NCI-H226 (cell line): ENCODE measurements around the gene AFMID.
A peak's percentile ranks its signal among the peaks of the same experiment; 100 is the strongest.
"Not testable (repeated sequence)": the region's sequence is repeated elsewhere in the genome, so short reads cannot be mapped to it uniquely, and the experiment has no call there.

Experiments used
- DNase-seq: peaks from one replicate; pipeline ENCODE4 v3.0.0-alpha.2; 2015

The AFMID gene

GRCh38 chr17:78240012-78240655 lies 53.0 kb downstream of the AFMID start:
- DNase-seq: no peak

GRCh38 chr17:78240839-78241238 lies 53.7 kb downstream of the AFMID start:
- no peak for DNase-seq

GRCh38 chr17:78241277-78242023 lies 54.3 kb downstream of the AFMID start:
- peak; percentile 64 for DNase-seq

GRCh38 chr17:78242024-78242742 lies 55.0 kb downstream of the AFMID start:
- DNase-seq: no peak

GRCh38 chr17:78247304-78247703 lies 60.1 kb downstream of the AFMID start:
- no peak for DNase-seq

GRCh38 chr17:78248051-78248914 lies 61.1 kb downstream of the AFMID start:
- DNase-seq: no peak

- DNase-seq: no peak
Observed at GRCh38 chr17:78249074-78249817, 62.1 kb downstream of the AFMID start.

- no peak for DNase-seq
Observed at GRCh38 chr17:78249818-78250806, 63.0 kb downstream of the AFMID start.

GRCh38 chr17:78250891-78251772 lies 64.0 kb downstream of the AFMID start:
- DNase-seq: peak; percentile 63

GRCh38 chr17:78251773-78252103 lies 64.6 kb downstream of the AFMID start:
- DNase-seq: no peak

- no peak for DNase-seq
Observed at GRCh38 chr17:78252111-78252634, 65.0 kb downstream of the AFMID start.

- DNase-seq: no peak
Observed at GRCh38 chr17:78252701-78253635, 65.8 kb downstream of the AFMID start.

- DNase-seq: not testable (repeated sequence)
Observed at GRCh38 chr17:78253636-78253945, 66.4 kb downstream of the AFMID start.

GRCh38 chr17:78253946-78254672 lies 66.9 kb downstream of the AFMID start:
- DNase-seq: peak; percentile 82

GRCh38 chr17:78255029-78255656 lies 68.0 kb downstream of the AFMID start:
- no peak for DNase-seq

GRCh38 chr17:78255953-78256706 lies 69.0 kb downstream of the AFMID start:
- DNase-seq: no peak
